Measurements from ENCODE around the gene PCDH20.
A peak's percentile ranks its signal among the peaks of the same experiment; 100 is the strongest.
"Not testable (repeated sequence)": the region's sequence is repeated elsewhere in the genome, so short reads cannot be mapped to it uniquely, and the experiment has no call there.

The PCDH20 gene, protein sequence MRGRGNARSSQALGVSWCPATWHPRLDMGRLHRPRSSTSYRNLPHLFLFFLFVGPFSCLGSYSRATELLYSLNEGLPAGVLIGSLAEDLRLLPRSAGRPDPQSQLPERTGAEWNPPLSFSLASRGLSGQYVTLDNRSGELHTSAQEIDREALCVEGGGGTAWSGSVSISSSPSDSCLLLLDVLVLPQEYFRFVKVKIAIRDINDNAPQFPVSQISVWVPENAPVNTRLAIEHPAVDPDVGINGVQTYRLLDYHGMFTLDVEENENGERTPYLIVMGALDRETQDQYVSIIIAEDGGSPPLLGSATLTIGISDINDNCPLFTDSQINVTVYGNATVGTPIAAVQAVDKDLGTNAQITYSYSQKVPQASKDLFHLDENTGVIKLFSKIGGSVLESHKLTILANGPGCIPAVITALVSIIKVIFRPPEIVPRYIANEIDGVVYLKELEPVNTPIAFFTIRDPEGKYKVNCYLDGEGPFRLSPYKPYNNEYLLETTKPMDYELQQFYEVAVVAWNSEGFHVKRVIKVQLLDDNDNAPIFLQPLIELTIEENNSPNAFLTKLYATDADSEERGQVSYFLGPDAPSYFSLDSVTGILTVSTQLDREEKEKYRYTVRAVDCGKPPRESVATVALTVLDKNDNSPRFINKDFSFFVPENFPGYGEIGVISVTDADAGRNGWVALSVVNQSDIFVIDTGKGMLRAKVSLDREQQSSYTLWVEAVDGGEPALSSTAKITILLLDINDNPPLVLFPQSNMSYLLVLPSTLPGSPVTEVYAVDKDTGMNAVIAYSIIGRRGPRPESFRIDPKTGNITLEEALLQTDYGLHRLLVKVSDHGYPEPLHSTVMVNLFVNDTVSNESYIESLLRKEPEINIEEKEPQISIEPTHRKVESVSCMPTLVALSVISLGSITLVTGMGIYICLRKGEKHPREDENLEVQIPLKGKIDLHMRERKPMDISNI

GRCh38 chr13:61415749-61416148, at the start of gene PCDH20:
PCDH20 (minus strand) TSS chr13:61415849; CDS start chr13:61415158, 691 bp downstream.
- DNase-seq: no peak

GRCh38 chr13:61463024-61463423, 47.4 kb upstream of the PCDH20 start:
- no peak for DNase-seq

- no peak for DNase-seq
Measured at GRCh38 chr13:61453121-61453520, 37.5 kb upstream of the PCDH20 start.

GRCh38 chr13:61432029-61432428, 16.4 kb upstream of the PCDH20 start:
- DNase-seq: no peak

GRCh38 chr13:61423915-61424314, 8.3 kb upstream of the PCDH20 start:
- DNase-seq: no peak

GRCh38 chr13:61417086-61417570, 1.5 kb upstream of the PCDH20 start:
- no peak for DNase-seq

- DNase-seq: peak in 30 of 56 donors; percentile 5 to 72 (median 35)
Measured at GRCh38 chr13:61415058-61415721, 459 bp downstream of the PCDH20 start.

DNA sequence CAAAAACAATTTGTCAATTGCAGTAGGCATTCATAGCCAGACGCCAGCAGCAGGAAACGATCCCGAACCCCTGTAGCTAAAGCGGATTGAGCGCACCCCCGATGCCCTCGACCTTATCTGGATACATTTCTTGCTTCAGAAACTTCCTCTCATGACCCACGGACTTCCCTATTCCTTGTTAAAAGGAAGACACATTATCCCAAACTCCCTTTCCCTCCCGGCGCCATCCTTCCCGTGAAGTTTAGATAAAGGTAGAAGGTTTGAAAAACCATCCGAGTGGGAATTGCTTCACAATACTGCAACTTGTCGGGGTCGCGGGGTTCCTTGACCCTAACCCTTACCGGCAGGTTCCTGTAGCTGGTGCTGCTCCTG, 977 bp downstream of the PCDH20 start:
- DNase-seq: peak in 1 of 56 donors; percentile 7

GRCh38 chr13:61413572-61414535, 1.8 kb downstream of the PCDH20 start:
- DNase-seq: peak in 2 of 56 donors; percentile 5 to 13

DNA sequence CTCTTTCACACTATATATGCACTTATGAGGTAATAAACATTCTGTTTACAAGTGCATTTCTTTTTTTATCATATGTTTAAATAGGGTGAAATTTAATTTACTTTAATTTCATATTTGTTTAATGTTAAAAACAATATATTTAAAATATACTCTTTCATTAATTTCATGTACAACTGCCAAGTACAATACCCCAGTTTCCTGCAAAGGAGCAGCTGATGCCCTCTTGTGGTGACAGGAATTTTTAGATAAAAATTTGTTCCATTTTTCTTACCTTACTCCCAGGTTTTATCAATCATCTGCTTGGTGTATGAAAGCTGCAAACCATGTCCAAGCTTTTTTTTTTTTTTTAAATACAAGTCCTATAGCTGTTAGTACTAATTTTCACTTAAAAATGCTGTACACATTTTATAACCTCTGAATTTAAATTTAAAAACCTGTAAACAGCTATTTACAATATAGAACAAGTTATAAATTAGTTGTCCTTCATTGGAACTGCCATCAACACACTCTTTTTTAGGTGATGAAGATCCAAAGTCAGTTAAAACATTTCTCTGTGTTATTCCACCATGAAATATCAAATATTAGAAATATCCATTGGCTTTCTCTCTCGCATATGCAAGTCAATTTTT, 4.9 kb downstream of the PCDH20 start:
- DNase-seq: no peak

DNA sequence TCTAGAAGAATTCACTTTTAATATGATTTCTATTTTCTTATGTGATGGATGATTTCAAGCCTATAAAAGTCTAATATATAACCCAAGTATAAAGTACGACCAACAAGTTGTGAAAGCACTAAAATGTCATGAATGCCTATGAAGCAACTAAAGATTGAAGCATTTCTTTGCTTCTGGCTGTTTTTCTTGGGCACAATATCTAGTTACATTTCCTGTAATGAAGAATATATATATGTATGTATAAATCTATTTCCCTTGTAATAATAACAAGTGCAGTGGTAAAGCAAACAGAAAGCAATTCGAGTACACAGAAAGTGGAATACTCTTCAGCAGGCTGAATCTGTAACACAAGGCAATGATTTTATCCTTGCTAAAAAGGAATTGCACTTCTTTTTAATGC, 5.4 kb downstream of the PCDH20 start:
- DNase-seq: no peak

- no peak for DNase-seq
Measured at GRCh38 chr13:61408571-61408970, 7.1 kb downstream of the PCDH20 start.

DNA sequence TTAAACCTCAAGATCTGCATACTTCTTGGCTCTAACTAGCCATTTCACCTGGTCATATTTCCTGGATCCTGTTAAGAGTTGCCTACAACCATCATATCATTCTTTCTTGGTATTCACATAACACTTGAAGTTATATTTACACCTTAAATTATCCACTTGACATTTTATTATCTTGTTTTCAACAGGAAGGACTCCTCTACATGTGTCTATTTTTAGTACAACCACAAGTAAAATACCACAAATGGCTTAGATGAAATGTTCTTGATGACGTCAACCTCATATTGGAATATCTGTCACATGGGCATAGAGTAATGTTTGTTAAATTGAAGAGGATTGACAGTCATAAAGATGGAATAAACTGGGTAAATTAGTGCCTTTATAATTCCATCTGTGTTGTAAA, 9.4 kb downstream of the PCDH20 start:
- no peak for DNase-seq

- no peak for DNase-seq
Measured at GRCh38 chr13:61396121-61396520, 19.5 kb downstream of the PCDH20 start.

- no peak for DNase-seq
Measured at GRCh38 chr13:61391426-61391825, 24.2 kb downstream of the PCDH20 start.

GRCh38 chr13:61387694-61388093, 28.0 kb downstream of the PCDH20 start:
- DNase-seq: no peak

GRCh38 chr13:61383111-61383510, 32.5 kb downstream of the PCDH20 start:
- DNase-seq: no peak

DNA sequence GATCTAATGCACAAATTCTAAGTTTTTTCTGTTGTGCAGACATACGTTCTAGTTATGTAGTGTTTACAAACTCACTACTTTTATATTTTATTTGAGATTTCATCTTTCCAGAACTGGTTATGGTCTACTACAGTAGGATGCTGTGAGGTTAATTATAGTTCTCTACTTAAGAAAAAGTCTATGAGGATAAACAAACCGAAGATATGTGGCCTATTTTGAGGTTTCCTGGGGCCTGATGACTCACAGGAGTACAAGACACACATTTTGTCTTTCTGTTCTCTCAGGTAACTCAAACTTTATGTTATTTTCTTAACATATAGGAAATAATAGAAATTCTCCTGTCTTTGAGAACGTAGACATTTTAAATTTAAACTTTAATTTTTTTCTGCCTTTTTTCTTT, 45.1 kb downstream of the PCDH20 start:
- DNase-seq: no peak

DNA sequence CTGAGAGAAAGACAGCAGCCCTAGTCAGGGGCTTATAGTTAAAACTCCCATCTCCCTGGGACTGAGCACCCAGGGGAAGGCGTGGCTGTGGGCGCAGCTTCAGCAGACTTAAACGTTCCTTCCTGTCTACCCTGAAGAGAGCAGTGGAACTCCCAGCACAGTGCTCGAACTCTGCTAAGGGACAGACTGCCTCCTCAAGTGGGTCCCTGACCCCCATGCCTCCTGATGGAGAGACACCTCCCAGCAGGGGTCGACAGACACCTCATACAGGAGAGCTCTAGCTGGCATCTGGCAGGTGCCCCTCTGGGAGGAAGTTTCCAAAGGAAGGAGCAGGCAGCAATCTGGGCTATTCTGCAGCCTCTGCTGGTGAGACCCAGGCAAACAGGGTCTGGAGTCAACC, 51.0 kb downstream of the PCDH20 start:
- DNase-seq: not testable (repeated sequence)

DNA sequence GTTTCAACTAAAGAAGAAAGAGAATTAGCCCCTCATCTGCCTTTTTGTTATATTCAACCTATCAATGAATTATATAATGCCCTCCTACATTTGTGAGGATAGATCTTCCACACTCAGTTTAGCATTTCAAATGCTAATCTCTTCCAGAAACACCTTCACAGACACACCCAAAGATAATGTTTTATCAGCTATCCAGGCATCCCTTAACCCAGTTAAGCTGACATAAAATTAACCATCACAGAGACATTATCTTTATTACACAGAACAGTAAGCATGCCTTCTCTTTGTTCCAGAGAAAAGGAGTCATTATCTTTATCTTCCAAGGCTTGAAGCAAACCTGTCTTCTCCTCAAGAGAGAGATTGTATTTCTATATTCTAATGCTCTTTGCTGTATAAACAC, 53.1 kb downstream of the PCDH20 start:
- no peak for DNase-seq
